HG03108 (cell line): ENCODE measurements around the gene NCKAP5.

Experiments used
- ATAC-seq: cut with Tn5 transposase; IDR thresholded peaks from one replicate; pipeline ENCODE4 v1.9.1; 2021; ENCODE audit warnings: moderate library complexity; ENCODE audit not compliant: unreplicated experiment

The NCKAP5 gene

GRCh38 chr2:133360190-133360589 lies 208.1 kb downstream of the NCKAP5 start:
- no peak for ATAC-seq

DNA sequence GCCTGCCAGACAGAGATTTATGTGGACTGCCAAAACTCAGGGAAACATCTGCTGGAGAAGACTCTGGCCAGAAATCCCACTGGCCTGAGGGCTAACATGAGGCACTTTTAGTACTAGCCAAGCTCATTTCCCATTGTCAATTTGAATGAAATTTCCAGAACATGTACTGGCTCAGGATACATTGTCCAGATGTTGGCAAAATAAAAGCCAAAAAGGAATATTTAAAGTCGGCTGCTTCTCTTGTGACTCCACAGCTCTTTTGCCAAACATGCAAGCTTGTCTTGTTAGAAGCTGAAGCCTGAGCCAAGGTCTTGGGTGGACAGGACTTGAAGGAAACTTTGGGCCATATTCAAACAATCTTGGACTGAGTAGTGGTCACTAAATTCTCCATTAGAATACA lies 215.5 kb downstream of the NCKAP5 start:
- ATAC-seq: no peak

GRCh38 chr2:133346654-133347053 lies 221.6 kb downstream of the NCKAP5 start:
- no peak for ATAC-seq

DNA sequence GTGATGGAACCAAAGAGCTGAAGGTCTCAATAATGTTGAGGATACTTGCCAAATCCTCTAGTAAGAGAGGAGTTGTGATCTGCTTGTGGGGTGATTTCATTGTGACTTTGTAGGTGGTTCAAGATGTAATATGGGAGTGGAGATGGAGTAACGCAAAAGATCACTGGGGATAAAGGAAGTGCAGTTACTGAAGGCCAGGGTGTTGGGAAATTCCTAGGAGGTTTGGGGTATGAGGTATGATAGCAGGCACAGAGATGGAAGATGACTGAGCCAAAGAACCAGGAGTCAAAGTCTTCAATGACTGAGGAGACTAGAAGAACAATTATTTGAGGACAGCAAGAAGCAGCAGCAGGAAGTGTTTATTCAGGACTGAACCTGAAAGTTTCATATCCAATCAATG lies 222.6 kb downstream of the NCKAP5 start:
- ATAC-seq: no peak

GRCh38 chr2:133344849-133345248 lies 223.4 kb downstream of the NCKAP5 start:
- ATAC-seq: no peak

DNA sequence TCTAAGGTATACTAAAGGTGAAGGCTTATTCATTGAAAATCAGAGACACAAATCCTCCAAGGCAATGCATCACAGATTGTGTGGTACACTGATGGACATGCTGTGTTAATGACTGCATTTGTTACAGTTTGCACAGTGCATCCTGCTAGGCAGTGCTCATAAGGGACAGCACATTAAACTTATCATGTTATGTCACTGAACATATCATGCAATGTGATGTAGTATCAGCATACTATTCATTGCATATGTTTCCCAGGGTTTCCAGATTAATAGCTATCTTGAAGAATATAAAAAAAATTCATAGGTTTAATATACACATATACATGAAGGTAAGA lies 225.3 kb downstream of the NCKAP5 start:
- no peak for ATAC-seq

DNA sequence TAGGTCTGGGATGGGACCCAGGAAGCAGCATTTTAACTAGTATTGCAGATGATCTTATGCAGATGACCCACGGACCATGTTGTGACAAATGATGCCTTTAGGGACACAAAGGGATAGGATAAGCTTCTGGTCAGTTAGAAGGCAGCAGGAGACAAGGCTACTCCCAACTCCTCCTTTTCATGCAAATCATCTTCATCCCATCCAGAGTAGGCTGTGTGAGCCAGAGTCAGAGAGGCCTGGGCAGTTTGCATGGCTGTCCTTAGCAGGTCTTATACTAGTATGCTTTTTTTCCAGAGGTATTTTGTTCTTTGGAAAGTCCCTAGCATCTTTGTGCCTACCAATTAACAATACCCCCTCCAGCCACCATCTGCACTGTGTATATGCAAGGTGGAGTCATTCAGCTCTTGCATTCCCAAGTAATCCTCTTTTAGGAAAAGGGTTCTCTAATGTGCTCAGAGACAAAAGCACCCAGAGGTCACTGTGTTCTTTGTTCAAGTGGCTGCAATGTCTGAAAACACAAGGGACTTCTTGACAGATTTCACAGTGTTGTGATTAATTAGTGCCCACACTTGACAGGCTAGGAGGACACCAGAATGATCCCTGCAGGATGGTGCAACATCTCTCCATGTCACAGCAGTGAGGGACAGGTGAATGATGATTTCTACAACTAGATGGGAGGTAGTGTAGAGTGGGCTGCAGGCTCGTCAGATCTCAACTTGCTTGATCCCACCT lies 225.8 kb downstream of the NCKAP5 start:
- no peak for ATAC-seq

DNA sequence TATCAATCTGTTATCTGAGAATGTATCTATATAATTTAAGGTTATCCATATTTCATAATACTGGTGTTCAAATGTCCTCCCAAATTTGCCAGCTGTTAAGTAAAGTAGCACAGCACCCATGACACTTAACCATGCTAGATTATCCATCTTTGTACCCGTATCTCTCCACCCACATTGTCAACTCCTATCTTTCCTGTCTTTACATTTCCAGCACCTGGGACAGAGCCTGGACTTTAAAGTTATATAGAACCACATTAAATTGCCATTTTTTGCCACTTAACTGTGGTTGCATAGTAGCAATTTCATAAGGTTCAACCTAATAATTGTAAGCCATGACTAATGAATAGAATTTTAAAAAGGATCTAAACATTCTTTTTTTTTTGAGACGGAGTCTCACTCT lies 226.7 kb downstream of the NCKAP5 start:
- no peak for ATAC-seq

DNA sequence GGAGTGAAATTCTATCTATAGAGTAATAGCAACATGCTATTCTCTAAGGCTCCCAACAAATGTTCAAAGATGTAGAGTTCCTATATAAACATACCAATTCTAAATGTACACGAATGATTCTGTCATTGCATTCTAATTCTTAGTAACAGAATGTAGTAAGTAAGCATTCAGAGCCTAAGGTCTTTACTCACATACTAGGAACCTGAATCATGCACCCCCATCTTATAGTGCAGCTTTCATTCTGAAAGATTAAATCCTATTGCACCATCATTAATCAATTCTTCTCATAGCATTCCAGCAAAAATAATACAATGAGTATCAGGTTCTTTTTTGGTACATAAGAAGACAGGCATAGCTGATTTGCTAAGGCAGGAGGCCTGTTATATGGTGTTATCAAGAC lies 230.0 kb downstream of the NCKAP5 start:
- ATAC-seq: no peak

DNA sequence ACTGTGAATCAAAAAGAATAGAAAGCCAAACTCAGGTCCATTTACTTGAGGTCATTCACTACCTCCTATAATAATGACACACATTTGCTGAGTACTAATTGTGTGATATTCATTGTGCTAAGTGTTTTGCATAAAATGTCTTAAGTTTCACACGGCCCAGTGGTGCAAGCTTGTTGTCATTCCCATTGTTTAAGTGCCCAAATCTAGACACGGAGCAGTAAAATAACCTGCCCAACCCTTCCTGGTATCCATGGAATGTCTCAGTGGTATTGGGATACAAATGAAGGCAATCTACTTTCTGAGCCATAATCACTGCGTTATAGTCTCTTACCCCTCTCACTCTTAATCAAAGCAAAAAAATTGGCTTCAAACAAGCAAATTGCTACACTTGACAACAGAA lies 233.3 kb downstream of the NCKAP5 start:
- ATAC-seq: no peak

- no peak for ATAC-seq
These were observed 235.1 kb downstream of the NCKAP5 start for GRCh38 chr2:133333181-133333580.

DNA sequence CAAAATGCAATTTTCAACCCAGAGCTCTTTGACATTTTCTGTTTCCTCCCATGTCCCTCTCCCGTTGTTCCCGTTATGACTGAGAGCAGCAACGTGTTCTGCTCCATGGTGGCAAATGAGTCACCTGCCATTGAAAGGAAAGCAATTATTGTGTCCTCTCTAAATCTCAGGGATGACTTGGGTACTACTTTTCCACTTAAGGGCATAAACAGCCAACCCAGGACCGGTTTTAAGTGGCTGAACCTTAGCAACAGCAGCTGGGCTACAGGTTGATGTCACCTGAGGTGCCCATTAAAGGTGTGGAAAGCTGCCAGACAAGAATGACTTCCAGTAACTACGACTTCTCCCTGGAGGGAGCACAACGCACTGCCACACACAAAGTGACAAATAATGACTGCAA lies 236.8 kb downstream of the NCKAP5 start:
- ATAC-seq: no peak

DNA sequence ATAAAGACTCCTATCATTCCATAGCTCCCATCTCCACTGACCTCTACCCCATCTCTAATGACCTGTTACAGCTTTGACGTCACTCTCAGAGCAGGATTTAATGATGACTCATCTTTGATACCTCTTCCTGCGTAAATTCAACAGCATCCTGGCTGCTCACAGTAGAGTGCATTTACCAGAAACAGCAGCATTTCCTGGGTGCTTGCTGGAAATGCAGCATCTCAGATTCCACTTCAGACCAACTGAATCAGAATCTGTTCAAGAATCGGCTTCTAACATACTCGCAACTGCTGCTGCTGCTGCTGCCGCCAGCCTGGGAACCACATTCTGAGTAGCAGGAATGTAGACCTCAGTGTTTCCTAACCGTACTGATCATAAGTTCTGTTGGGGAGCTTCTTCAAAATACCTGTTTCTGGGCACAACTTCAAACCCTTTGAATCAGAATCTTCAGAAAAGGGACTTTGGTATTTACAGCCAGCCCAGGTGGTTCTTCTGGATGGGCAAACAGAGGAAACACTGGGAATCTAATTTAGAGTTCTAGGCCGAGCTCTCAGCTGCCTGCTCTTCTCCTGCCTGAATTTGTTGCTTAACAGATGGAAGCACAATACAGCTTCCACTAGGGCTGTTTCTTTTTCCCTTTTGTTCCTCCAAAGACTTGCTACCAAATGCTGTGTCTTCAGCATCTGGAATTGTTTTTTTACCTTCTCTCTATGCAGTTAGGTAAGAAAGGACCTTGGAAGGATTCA lies 241.4 kb downstream of the NCKAP5 start:
- no peak for ATAC-seq

- ATAC-seq: no peak
These were observed 244.1 kb downstream of the NCKAP5 start for GRCh38 chr2:133324150-133324561.

DNA sequence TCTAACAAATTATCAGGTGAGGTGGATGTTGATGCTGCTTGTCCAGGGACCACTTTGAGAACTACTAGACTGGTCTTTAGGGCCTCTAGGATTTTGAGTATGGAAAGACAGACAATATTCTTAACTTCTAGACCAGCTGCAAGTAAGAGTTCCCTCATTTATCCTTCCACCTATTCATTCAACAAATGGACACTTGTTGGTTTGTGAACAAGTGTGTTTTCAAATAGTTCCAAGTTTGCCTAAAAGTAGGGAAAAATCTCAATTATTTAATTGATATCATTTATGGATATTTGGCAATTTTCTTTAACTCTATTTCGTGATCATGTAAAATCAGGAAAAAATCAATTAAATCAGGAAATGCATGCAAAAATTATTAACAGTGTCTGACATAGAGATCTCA lies 245.4 kb downstream of the NCKAP5 start:
- ATAC-seq: no peak

DNA sequence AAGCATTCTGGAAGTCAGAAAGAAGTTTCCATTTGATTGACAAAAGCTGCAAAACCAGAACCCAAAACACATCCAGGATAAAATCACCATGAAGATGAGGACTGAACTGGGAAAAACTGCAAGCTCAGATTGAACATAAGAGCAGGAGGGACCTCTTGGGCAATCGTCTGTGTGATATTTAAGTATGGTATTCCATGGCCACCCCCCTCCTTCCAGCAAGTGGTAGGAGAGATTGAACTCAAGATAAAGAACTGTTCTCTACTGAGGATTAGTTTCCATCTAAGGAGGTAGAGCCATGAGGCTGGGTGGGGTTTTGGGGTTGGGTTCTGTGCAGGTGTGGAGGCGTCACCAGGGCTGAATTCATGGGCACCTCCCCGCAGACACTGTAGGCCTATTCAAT lies 251.1 kb downstream of the NCKAP5 start:
- no peak for ATAC-seq

DNA sequence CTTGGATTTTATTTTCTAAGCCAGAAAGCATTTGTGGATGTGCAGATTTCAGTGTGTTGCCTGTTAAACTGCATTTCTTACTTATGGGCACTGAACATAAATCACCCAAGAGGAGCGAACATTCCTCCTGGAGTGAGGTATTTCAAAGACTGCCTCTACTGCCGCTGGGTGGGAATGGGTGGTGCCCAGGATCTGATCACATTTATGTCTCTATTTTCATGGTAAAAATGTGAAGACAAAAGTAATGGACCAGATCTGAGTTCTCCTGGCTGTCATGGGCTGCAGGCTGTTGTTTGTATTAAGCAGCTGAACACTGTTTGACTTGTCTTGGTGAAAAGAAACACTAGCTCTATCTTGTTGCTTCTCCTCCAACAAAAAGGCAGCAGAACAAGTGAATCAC lies 251.7 kb downstream of the NCKAP5 start:
- ATAC-seq: no peak

- ATAC-seq: no peak
These were observed 253.0 kb downstream of the NCKAP5 start for GRCh38 chr2:133315280-133315679.

- no peak for ATAC-seq
These were observed 253.5 kb downstream of the NCKAP5 start for GRCh38 chr2:133314795-133315194.

DNA sequence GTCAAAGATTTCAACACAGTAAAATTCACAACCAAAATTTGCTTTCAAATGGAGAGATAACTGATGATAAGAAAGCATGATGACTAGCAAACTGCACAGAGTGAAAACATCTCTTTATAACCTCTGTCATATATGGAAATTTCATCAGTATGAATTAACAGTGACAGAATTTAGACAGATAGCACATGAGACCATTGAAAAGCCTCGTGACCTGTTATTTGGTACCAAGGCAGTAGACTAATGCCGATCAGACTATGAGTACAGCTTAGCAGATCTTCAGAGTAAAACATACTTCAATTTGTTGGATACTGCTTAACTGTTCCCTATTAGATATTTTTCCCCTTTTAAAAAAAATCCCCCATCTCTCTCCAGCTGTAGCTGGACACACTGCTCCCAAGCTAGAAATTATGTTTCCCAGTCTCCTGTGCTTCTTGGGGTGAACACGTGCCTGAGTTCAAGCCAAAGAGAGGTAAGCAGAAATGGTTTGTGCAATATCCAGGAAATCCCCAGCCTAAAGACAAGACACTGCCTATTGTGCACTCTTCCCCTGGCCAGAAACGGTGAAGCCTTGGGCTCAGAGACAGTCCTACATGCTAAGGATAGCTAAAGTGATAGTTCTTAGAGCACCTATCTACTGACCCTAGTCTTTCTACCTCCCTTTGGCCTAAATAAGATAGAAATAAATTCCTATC lies 256.1 kb downstream of the NCKAP5 start:
- no peak for ATAC-seq

DNA sequence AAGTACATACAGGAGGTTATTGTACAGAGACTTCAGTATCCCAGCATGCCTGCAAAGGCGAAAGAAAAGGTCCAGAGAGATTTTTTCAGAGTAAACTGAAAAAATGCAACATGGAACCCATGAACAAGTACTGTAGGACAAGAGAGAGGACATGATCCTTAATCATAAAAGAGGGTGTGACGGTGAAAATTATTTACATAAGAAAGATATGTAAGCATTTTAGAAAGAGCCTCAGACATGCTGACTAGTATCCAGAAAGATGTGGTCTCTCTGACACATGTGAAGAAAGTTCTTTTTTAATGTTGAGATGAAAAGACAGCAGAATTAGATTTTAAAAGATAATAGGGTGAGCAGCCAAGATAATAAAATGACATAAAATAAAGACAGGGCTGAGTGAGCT lies 262.0 kb downstream of the NCKAP5 start:
- no peak for ATAC-seq

DNA sequence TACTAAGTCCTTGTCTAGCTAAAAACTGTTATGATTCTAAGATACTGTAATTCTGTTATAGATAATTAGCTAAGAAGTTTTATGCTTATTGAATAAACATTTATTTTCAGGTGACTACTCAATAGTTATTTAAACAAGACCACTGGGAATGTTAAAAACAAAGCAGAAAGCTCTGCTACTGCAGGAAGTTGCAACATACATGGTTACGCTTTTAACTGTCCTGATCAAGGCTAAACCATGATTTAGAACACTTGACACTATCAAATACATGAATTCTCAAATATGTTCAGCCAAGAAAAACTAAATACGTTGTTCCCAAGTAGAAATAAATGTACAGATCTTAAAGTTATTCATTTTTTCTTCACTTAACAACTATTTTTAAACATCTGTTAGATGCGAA lies 263.9 kb downstream of the NCKAP5 start:
- ATAC-seq: no peak
